ENCODE data around the gene PCSK9.

GRCh38 chr1:54995013-54995760 lies 44.2 kb upstream of the PCSK9 start:
- no peak for TF ChIP-seq POLR2AphosphoS5 (IDR thresholded peaks at IDR 0.05)
- TF ChIP-seq CTCF (IDR thresholded peaks at IDR 0.05) = no peak
- TF ChIP-seq POLR2A (IDR thresholded peaks at IDR 0.05) = no peak
